ENCODE results near the gene CGN.
A peak's percentile ranks its signal among the peaks of the same experiment; 100 is the strongest.

The CGN gene

GRCh38 chr1:151511636-151512215 lies 539 bp downstream of the CGN start:
- Histone ChIP-seq H3K4me3 (ENCODE audit: extremely low read depth, insufficient read depth, low read length, poor library complexity, severe bottlenecking) (peak overlapping the region; percentile 59), H3K9me3 (ENCODE audit: control insufficient read depth, low read length) (no peaks in the 10 kb centered on the region), H3K4me1 (ENCODE audit: control insufficient read depth, insufficient read depth, low read length, poor library complexity, severe bottlenecking) (peaks cover 25% of the 10 kb centered on the region), H3K27ac (ENCODE audit: low read depth, low read length, severe bottlenecking) (peak overlapping the region; percentile 85), H3K36me3 (ENCODE audit: control insufficient read depth, insufficient read depth, low read length) (no peaks in the 10 kb centered on the region)
- WGBS, 2 experiments (ENCODE audit: insufficient coverage in 2 of 2), result 0 to 4% methylated on average over 15 to 19 of the region's 23 CpGs

GRCh38 chr1:151512326-151512725 lies 1.1 kb downstream of the CGN start:
- H3K4me3 ChIP-seq (ENCODE audit: extremely low read depth, insufficient read depth, low read length, poor library complexity, severe bottlenecking), result no peak overlapping the region
- H3K27ac ChIP-seq (ENCODE audit: low read depth, low read length, severe bottlenecking), result no peak overlapping the region
- no peaks in the 10 kb centered on the region for H3K36me3 ChIP-seq (ENCODE audit: control insufficient read depth, insufficient read depth, low read length)

GRCh38 chr1:151512801-151513625 lies 1.8 kb downstream of the CGN start:
- Histone ChIP-seq H3K36me3 (ENCODE audit: control insufficient read depth, insufficient read depth, low read length) (no peaks in the 10 kb centered on the region), H3K4me3 (ENCODE audit: extremely low read depth, insufficient read depth, low read length, poor library complexity, severe bottlenecking) (no peak overlapping the region), H3K4me1 (ENCODE audit: control insufficient read depth, insufficient read depth, low read length, poor library complexity, severe bottlenecking) (peaks cover 25% of the 10 kb centered on the region), H3K9me3 (ENCODE audit: control insufficient read depth, low read length) (no peaks in the 10 kb centered on the region), H3K27ac (ENCODE audit: low read depth, low read length, severe bottlenecking) (peak overlapping the region; percentile 71)
- WGBS, 2 experiments (ENCODE audit: insufficient coverage in 2 of 2), result 35 to 54% methylated on average over 5 to 7 of the region's 8 CpGs

More at GRCh38 chr1:151512326-151512725, 1.1 kb downstream of the CGN start:
- Histone ChIP-seq H3K4me1 (ENCODE audit: control insufficient read depth, insufficient read depth, low read length, poor library complexity, severe bottlenecking) (peaks cover 25% of the 10 kb centered on the region), H3K9me3 (ENCODE audit: control insufficient read depth, low read length) (no peaks in the 10 kb centered on the region)
- 26 to 53% methylated on average over 3 to 4 of the region's 4 CpGs for WGBS, 2 experiments (ENCODE audit: insufficient coverage in 2 of 2)

- WGBS, 2 experiments (ENCODE audit: insufficient coverage in 2 of 2), result 78 to 81% methylated on average over 3 to 6 of the region's 6 CpGs
- H3K4me1 ChIP-seq (ENCODE audit: control insufficient read depth, insufficient read depth, low read length, poor library complexity, severe bottlenecking), result peaks cover 25% of the 10 kb centered on the region
- H3K36me3 ChIP-seq (ENCODE audit: control insufficient read depth, insufficient read depth, low read length), result peaks cover 3% of the 10 kb centered on the region
- no peaks in the 10 kb centered on the region for H3K9me3 ChIP-seq (ENCODE audit: control insufficient read depth, low read length)
- no peak overlapping the region for H3K27ac ChIP-seq (ENCODE audit: low read depth, low read length, severe bottlenecking)
- H3K4me3 ChIP-seq (ENCODE audit: extremely low read depth, insufficient read depth, low read length, poor library complexity, severe bottlenecking), result no peak overlapping the region
Measured at GRCh38 chr1:151513626-151514121, 2.5 kb downstream of the CGN start.

GRCh38 chr1:151514366-151514765 lies 3.2 kb downstream of the CGN start:
- Histone ChIP-seq H3K4me3 (ENCODE audit: extremely low read depth, insufficient read depth, low read length, poor library complexity, severe bottlenecking) (no peak overlapping the region), H3K4me1 (ENCODE audit: control insufficient read depth, insufficient read depth, low read length, poor library complexity, severe bottlenecking) (peaks cover 25% of the 10 kb centered on the region), H3K27ac (ENCODE audit: low read depth, low read length, severe bottlenecking) (no peak overlapping the region), H3K36me3 (ENCODE audit: control insufficient read depth, insufficient read depth, low read length) (peaks cover 6% of the 10 kb centered on the region), H3K9me3 (ENCODE audit: control insufficient read depth, low read length) (no peaks in the 10 kb centered on the region)
- WGBS, 2 experiments (ENCODE audit: insufficient coverage in 2 of 2), result 98 to 100% methylated on average over 3 of the region's 4 CpGs

GRCh38 chr1:151515265-151515664 lies 4.1 kb downstream of the CGN start:
- 58 to 96% methylated on average over 2 to 3 of the region's 4 CpGs for WGBS, 2 experiments (ENCODE audit: insufficient coverage in 2 of 2)
- Histone ChIP-seq H3K9me3 (ENCODE audit: control insufficient read depth, low read length) (no peaks in the 10 kb centered on the region), H3K4me3 (ENCODE audit: extremely low read depth, insufficient read depth, low read length, poor library complexity, severe bottlenecking) (no peak overlapping the region), H3K4me1 (ENCODE audit: control insufficient read depth, insufficient read depth, low read length, poor library complexity, severe bottlenecking) (peaks cover 25% of the 10 kb centered on the region), H3K27ac (ENCODE audit: low read depth, low read length, severe bottlenecking) (no peak overlapping the region), H3K36me3 (ENCODE audit: control insufficient read depth, insufficient read depth, low read length) (peaks cover 6% of the 10 kb centered on the region)

- H3K4me3 ChIP-seq (ENCODE audit: extremely low read depth, insufficient read depth, low read length, poor library complexity, severe bottlenecking), result no peak overlapping the region
- peaks cover 25% of the 10 kb centered on the region for H3K4me1 ChIP-seq (ENCODE audit: control insufficient read depth, insufficient read depth, low read length, poor library complexity, severe bottlenecking)
- peak overlapping the region; percentile 6 for H3K27ac ChIP-seq (ENCODE audit: low read depth, low read length, severe bottlenecking)
- WGBS, 2 experiments (ENCODE audit: insufficient coverage in 2 of 2), result no CpG with 5 or more reads among the region's 1 CpG
- no peaks in the 10 kb centered on the region for H3K9me3 ChIP-seq (ENCODE audit: control insufficient read depth, low read length)
- peaks cover 6% of the 10 kb centered on the region for H3K36me3 ChIP-seq (ENCODE audit: control insufficient read depth, insufficient read depth, low read length)
Measured at GRCh38 chr1:151516031-151516511, 4.9 kb downstream of the CGN start.

- peaks cover 7% of the 10 kb centered on the region for H3K4me1 ChIP-seq (ENCODE audit: control insufficient read depth, insufficient read depth, low read length, poor library complexity, severe bottlenecking)
- H3K27ac ChIP-seq (ENCODE audit: low read depth, low read length, severe bottlenecking), result no peak overlapping the region
- WGBS, 2 experiments (ENCODE audit: insufficient coverage in 2 of 2), result 94 to 98% methylated on average over 9 to 11 of the region's 12 CpGs
- no peaks in the 10 kb centered on the region for H3K9me3 ChIP-seq (ENCODE audit: control insufficient read depth, low read length)
- peaks cover 6% of the 10 kb centered on the region for H3K36me3 ChIP-seq (ENCODE audit: control insufficient read depth, insufficient read depth, low read length)
- no peak overlapping the region for H3K4me3 ChIP-seq (ENCODE audit: extremely low read depth, insufficient read depth, low read length, poor library complexity, severe bottlenecking)
Measured at GRCh38 chr1:151518431-151518830, 7.2 kb downstream of the CGN start.

- H3K36me3 ChIP-seq (ENCODE audit: control insufficient read depth, insufficient read depth, low read length), result peaks cover 6% of the 10 kb centered on the region
- 97% methylated on average over 15 of the region's 15 CpGs for WGBS, 2 experiments (ENCODE audit: insufficient coverage in 2 of 2)
- H3K27ac ChIP-seq (ENCODE audit: low read depth, low read length, severe bottlenecking), result no peak overlapping the region
- peaks cover 2% of the 10 kb centered on the region for H3K4me1 ChIP-seq (ENCODE audit: control insufficient read depth, insufficient read depth, low read length, poor library complexity, severe bottlenecking)
- H3K9me3 ChIP-seq (ENCODE audit: control insufficient read depth, low read length), result no peaks in the 10 kb centered on the region
- H3K4me3 ChIP-seq (ENCODE audit: extremely low read depth, insufficient read depth, low read length, poor library complexity, severe bottlenecking), result no peak overlapping the region
Measured at GRCh38 chr1:151518936-151519335, 7.7 kb downstream of the CGN start.

GRCh38 chr1:151519667-151520066 lies 8.5 kb downstream of the CGN start:
- Histone ChIP-seq H3K36me3 (ENCODE audit: control insufficient read depth, insufficient read depth, low read length) (peaks cover 6% of the 10 kb centered on the region), H3K4me3 (ENCODE audit: extremely low read depth, insufficient read depth, low read length, poor library complexity, severe bottlenecking) (no peak overlapping the region), H3K9me3 (ENCODE audit: control insufficient read depth, low read length) (no peaks in the 10 kb centered on the region), H3K27ac (ENCODE audit: low read depth, low read length, severe bottlenecking) (no peak overlapping the region), H3K4me1 (ENCODE audit: control insufficient read depth, insufficient read depth, low read length, poor library complexity, severe bottlenecking) (no peaks in the 10 kb centered on the region)
- no CpG with 5 or more reads among the region's 2 CpGs for WGBS, 2 experiments (ENCODE audit: insufficient coverage in 2 of 2)

- Histone ChIP-seq H3K9me3 (ENCODE audit: control insufficient read depth, low read length) (no peaks in the 10 kb centered on the region), H3K27ac (ENCODE audit: low read depth, low read length, severe bottlenecking) (no peak overlapping the region), H3K4me1 (ENCODE audit: control insufficient read depth, insufficient read depth, low read length, poor library complexity, severe bottlenecking) (no peaks in the 10 kb centered on the region), H3K36me3 (ENCODE audit: control insufficient read depth, insufficient read depth, low read length) (peaks cover 6% of the 10 kb centered on the region), H3K4me3 (ENCODE audit: extremely low read depth, insufficient read depth, low read length, poor library complexity, severe bottlenecking) (no peak overlapping the region)
- WGBS, 2 experiments (ENCODE audit: insufficient coverage in 2 of 2), result 89 to 94% methylated on average over 3 to 4 of the region's 4 CpGs
Measured at GRCh38 chr1:151520359-151520758, 9.2 kb downstream of the CGN start.

Data from mesodermal cell (in vitro differentiated cells).